Astrocyte of the cerebellum (primary cell): ENCODE data around the gene FOXE3.

Source experiments
- DNase-seq: peaks from one replicate; pipeline ENCODE4 v3.0.0-alpha.2; 2011; ENCODE audit warnings: low read depth
- H3K4me3 ChIP-seq: 2 replicates; pipeline ENCODE4 v1.5.1; 2011; ENCODE audit warnings: mild to moderate bottlenecking, low read depth, low read length, moderate library complexity
- in situ Hi-C: cut with HindIII; loops from 2 replicates; pipeline ENCODE4 v1.10.0; 2017; ENCODE audit warnings: low sequenced_read_pairs
- TF ChIP-seq, protein P1 (sequence below): IDR thresholded peaks from 2 replicates; pipeline ENCODE4 v1.5.1; 2012; ENCODE audit warnings: low read length, low read depth, moderate library complexity, mild to moderate bottlenecking; ENCODE audit errors: missing control alignments

The FOXE3 gene

DNA sequence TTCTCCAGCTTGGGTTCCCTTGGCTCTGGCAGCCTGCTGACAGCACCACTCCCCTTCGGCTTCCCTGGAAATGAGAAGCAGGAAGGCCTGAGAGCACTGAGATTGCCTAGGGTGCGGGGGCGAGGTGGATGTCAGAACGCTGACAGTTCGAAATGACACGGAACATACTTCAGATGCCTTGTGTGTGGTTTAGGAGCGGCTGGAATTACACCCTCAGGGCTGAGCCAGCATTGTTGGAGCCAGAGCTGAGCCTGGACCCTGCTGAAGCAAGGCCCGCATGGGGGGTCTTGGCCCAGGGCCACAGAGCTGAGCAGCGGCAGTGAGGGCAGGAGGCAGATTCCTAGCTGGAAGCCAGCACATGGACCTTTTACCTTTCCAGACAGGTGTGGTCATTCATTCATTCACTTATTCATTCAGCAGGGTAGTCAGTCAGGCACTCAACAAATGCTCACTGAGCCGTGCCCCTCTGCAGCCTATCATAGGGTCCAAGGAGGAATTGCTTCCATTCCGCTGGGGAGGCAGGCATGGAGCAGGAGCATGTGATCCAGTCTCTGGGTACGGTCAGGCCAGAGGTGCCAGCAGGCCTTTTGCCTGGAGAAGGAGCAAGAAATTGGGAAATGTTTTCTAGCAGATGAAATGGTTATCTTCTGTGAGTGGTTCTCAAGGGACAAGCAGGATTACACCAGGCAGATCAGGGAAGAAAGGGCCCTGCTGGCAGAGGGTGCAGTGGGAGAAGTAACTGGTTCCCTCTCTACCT is 6.6 kb upstream of the FOXE3 start:
- TF ChIP-seq, protein P1, sequence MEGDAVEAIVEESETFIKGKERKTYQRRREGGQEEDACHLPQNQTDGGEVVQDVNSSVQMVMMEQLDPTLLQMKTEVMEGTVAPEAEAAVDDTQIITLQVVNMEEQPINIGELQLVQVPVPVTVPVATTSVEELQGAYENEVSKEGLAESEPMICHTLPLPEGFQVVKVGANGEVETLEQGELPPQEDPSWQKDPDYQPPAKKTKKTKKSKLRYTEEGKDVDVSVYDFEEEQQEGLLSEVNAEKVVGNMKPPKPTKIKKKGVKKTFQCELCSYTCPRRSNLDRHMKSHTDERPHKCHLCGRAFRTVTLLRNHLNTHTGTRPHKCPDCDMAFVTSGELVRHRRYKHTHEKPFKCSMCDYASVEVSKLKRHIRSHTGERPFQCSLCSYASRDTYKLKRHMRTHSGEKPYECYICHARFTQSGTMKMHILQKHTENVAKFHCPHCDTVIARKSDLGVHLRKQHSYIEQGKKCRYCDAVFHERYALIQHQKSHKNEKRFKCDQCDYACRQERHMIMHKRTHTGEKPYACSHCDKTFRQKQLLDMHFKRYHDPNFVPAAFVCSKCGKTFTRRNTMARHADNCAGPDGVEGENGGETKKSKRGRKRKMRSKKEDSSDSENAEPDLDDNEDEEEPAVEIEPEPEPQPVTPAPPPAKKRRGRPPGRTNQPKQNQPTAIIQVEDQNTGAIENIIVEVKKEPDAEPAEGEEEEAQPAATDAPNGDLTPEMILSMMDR = no peak
- H3K4me3 ChIP-seq = no peak overlapping the region
- DNase-seq = peak; percentile 11
- in situ Hi-C loops = no loop called here

DNA sequence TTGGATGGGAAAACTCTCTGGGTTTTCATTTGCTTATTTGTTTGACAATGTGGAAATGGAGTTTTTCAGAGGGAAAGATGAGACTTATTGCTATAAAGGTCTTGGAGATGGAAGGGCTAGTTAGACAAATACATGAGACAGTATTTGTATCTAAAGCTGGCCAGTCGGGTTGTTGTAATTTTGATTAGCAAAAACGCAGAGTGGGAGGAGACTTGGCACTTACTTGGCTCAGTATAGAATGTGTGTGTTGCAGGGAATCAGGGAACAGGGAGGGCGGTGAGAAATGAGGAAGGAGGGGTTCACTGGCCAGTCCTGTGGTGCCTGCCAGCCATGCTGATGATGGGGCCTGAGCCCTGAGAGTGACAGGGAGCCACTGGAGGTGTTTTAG is 6.0 kb upstream of the FOXE3 start:
- in situ Hi-C loops = no loop called here
- TF ChIP-seq, protein P1 = no peak
- DNase-seq = no peak
- H3K4me3 ChIP-seq = no peak overlapping the region

DNA sequence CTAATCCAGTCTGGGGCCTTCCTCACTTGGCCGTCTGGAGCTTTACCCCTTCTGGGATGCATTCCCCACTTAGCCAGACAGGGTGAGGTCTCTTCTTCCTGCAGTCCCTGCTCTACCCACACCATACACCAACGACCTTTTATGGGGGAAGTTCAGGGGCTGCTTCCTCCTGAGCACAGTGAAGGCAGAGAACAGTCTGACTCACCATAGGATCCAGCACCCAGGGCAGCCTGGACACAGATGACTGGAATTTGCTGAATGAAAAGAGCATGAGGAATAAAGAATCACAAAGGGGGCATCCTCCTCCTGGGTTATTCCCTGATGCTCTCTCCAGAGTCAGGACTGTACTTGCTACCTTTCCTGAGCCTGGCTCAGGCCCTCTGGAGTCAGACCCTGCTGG is 4.6 kb upstream of the FOXE3 start:
- TF ChIP-seq, protein P1 = no peak
- in situ Hi-C loops = no loop called here
- H3K4me3 ChIP-seq = no peak overlapping the region
- DNase-seq = no peak

DNA sequence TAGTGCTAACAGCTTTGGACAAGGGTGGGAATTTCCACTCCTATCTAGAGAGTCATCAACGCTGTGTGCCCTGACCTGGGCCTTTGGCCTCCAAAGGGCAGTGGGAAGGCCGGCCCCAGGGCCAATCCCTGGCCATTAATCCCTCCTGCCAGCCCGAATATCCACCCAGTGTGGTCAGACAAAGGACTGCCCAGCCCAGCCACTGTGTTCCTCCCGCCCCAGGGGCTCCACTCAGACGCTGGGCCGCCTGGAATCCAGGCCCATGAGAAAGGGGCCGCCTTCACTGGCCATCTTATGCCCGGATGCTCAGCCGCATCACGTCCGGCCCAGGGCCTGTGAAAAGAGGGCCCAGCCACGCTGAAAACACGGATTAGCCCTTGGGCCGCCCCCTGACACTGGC is 3.6 kb upstream of the FOXE3 start:
- DNase-seq = no peak
- in situ Hi-C loops = no loop called here
- TF ChIP-seq, protein P1 = no peak
- no peak overlapping the region for H3K4me3 ChIP-seq

DNA sequence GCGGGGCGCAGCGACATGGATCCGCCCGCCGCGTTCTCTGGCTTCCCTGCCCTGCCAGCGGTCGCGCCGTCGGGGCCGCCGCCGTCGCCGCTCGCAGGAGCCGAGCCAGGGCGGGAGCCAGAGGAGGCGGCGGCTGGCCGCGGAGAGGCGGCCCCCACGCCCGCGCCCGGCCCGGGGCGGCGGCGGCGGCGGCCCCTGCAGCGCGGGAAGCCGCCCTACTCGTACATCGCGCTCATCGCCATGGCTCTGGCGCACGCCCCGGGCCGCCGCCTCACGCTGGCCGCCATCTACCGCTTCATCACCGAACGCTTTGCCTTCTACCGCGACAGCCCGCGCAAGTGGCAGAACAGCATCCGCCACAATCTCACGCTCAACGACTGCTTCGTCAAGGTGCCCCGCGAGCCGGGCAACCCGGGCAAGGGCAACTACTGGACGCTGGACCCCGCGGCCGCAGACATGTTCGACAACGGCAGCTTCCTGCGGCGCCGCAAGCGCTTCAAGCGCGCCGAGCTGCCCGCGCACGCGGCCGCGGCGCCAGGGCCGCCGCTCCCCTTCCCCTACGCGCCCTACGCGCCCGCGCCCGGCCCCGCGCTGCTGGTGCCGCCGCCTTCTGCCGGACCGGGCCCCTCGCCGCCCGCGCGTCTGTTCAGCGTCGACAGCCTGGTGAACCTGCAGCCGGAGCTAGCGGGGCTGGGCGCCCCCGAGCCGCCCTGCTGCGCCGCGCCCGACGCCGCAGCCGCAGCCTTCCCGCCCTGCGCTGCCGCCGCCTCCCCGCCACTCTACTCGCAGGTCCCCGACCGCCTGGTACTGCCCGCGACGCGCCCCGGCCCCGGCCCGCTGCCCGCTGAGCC is 459 bp downstream of the FOXE3 start:
- no peak for DNase-seq
- in situ Hi-C loops = no loop called here
- H3K4me3 ChIP-seq = peak overlapping the region; percentile 10
- TF ChIP-seq, protein P1 = no peak

DNA sequence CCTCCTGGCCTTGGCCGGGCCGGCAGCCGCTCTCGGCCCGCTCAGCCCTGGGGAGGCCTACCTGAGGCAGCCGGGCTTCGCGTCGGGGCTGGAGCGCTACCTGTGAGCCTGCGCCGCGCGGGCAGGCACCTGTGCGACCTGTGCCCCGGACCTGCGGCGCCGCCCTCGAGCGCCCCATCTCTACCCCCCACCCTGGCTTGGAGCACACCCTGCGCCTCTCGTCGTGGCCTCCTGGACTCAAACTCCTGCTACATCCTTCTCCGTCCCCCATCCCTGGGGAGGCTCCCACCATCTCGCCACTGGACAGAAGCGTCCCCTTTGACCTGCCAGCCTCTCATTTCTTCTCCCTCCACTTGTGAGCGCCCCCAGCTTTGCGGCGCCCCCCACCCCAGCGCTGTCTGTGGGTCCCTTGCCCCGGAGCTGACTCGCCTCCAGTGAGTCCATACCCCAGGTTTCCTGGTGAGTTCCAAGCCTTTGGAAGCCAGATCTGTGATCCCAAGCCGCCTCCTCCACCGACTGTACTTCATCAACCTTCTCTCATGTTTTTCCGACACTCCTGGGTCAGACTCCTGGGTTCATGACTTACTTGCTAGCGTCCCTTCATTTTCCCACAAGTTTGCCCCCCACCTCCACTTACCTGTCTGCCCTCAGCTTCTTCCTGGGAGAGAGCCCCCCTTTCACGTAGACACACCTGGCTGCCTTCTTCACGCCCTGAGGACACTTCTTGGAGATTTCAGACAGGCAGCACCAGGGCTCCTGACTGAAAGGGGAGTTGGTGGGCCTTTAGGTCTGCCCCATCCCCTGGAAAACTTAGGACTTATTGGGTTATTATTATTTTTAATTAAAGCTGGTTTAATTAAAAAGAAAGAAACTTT is 1.3 kb downstream of the FOXE3 start:
- TF ChIP-seq, protein P1 = no peak
- in situ Hi-C loops = no loop called here
- no peak overlapping the region for H3K4me3 ChIP-seq
- no peak for DNase-seq
